GM18507 (cell line): Measurements from ENCODE around the gene RPS4Y1.
"Not testable (repeated sequence)": the region's sequence is repeated elsewhere in the genome, so short reads cannot be mapped to it uniquely, and the experiment has no call there.

Source experiments
- DNase-seq: peaks from one replicate; pipeline ENCODE4 v3.0.0; 2011; ENCODE audit warnings: low read depth; ENCODE audit not compliant: insufficient read length; ENCODE audit errors: extremely low spot score
- FAIRE-seq: peaks from 2 replicates; lab custom pipeline; 2011; peaks lifted over from hg19 to GRCh38; lab: Jason Lieb, UNC

The RPS4Y1 gene

DNA sequence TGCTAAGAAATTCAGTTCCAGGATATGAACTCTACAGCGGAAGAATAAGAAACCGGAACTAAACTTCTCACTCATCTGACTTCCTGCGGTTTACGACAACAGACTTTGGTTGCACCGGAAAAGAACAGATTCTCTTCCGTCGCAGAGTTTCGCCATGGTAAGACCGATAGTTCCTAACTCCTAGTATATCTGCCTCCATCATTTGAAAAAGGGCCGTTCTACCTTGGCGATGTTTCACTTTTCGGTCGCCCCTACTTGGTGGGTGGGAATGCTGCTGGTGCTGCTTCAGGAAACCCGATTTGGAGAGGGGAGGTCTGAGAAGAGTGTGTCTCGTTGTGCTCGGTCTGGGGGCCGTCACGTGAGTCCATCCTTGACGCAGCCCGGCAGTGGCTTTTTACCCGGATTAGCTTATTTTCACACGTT is at the start of gene RPS4Y1:
Gene RPS4Y1 (plus strand): TSS at position 132 of the 423 bp plus-strand sequence. CDS start 23 bp downstream, at position 155.
- peak; percentile 20 for DNase-seq
- peak; percentile 91 for FAIRE-seq

GRCh38 chrY:2796977-2797523 is 44.4 kb upstream of the RPS4Y1 start:
- DNase-seq (no peak), FAIRE-seq (no peak)

- FAIRE-seq: no peak
- DNase-seq: no peak
These were observed 43.4 kb upstream of the RPS4Y1 start for GRCh38 chrY:2797991-2798390.

GRCh38 chrY:2800246-2800645 is 41.2 kb upstream of the RPS4Y1 start:
- DNase-seq (no peak), FAIRE-seq (peak; percentile 29)

- not testable (repeated sequence) for FAIRE-seq, DNase-seq
These were observed 24.1 kb upstream of the RPS4Y1 start for GRCh38 chrY:2817146-2817896.

DNA sequence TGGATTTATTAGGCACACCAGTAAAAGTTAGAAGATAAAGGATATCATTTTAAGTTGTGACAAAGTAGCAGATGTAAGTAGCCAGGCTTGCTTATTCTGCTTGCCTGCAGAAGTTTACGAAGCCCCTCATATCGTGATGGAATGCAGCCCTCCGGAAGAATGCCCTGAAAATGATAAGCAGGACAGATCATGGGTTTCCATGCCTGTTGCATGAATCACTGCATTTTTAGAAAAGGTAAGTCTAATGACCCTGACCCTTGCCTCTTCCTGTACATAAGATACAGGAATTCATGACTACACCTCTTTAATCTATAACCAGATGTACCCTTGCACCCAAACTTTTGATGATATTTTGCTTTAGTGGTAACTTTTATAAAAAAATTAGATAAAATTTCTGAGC is 16.9 kb upstream of the RPS4Y1 start:
- DNase-seq (no peak), FAIRE-seq (no peak)

DNA sequence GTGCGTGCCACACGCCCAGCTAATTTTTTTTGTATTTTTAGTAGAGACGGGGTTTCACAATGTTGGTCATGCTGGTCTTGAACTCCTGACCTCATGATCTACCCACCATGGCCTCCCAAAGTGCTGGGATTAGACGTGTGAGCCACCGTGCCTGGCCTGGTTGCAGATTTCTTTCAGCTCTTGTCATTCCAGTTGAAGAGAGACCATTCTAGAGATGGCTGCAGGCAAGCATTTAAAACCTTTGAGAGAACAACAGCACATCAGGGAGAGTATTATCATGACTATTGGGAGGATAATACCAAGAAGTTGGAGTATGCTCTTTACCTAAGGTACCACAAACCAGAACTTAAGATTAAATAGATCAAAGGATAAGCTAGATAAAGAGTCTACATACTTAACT is 12.9 kb upstream of the RPS4Y1 start:
- DNase-seq (no peak), FAIRE-seq (no peak)

- FAIRE-seq: no peak
- DNase-seq: no peak
These were observed 6.2 kb upstream of the RPS4Y1 start for GRCh38 chrY:2835230-2835629.

DNA sequence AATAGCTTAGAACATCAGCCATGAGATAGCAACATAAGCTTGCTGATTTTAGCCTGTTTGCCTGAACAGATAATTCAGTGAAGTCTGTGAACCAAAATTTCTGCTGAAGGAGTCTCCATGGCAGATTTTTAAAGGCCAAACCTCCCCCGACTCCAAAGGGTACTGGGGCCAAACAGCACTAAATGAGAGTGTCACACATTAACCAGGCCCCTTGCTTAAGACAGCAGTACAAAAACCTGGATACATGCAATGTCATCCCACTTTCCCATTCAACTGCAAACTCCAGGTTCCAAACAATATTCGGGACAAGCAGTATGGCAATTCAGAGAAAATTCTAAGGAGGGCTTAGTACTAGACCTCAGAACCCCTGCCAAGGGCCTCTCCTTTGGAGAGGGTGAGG is 4.3 kb upstream of the RPS4Y1 start:
- FAIRE-seq: no peak
- DNase-seq: no peak

DNA sequence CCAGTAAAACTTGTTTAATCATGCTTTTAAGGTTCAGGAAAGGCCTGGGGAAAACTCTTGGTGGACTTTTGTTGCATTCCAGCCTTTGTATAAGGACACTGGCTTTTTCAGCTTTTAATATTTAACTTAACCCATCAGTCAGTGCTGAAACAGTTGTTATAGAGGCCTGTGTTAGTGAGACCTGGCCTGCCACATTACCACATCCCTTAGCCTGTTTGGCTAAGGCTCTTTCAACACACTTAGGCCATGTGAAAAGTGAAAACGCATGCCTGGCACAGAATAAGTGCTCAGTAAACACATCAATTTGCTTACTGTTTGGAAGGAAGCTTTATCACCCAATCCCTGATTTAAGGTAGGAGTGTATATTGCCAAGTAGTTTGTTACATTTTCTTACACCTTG is 3.5 kb upstream of the RPS4Y1 start:
- DNase-seq: no peak
- FAIRE-seq: no peak

- DNase-seq (no peak), FAIRE-seq (no peak)
These were observed 5.4 kb downstream of the RPS4Y1 start for GRCh38 chrY:2846791-2847190.

DNA sequence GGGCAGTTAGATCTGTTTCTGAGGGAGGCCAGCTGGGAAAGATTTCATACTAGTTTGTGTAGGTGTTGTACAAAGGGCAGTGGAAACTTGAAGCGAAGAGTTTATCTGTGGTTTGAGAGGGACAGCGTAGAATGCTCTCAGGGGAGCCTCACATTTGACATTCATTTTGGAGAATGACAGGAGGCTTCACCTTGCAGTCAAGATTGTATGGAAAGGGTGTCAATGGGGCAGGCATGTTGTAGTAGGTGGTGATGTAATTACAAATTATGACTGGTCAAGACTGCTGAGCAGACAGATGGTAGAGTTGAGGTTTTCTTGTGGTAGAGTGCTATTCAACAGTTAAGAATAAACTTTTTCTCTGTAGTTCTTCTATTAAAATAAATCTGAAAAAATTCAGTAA is 7.0 kb downstream of the RPS4Y1 start:
- FAIRE-seq (no peak), DNase-seq (no peak)

DNA sequence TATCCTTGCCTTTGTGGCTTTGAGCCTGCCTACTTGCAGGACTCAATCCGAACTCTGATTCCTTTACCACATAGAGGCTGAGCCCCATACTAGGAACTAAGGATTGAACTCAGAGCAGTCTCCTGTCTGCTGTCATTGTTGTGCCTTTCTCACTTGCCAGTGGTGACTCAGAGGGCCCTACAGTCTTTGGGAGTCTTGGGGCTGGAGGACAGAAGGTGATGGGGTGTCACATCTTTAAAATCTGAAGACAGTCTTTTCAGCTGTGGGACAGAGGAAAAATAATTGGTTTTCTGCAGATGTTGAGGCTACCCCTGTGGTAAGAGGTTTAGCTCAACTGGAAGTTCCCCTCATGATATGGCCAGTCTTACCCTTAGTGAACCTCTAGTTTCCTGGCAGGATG is 8.0 kb downstream of the RPS4Y1 start:
- no peak for FAIRE-seq
- no peak for DNase-seq

GRCh38 chrY:2854145-2854774 is 12.9 kb downstream of the RPS4Y1 start:
- DNase-seq (no peak), FAIRE-seq (no peak)

GRCh38 chrY:2857068-2857467 is 15.7 kb downstream of the RPS4Y1 start:
- DNase-seq: no peak
- no peak for FAIRE-seq

DNA sequence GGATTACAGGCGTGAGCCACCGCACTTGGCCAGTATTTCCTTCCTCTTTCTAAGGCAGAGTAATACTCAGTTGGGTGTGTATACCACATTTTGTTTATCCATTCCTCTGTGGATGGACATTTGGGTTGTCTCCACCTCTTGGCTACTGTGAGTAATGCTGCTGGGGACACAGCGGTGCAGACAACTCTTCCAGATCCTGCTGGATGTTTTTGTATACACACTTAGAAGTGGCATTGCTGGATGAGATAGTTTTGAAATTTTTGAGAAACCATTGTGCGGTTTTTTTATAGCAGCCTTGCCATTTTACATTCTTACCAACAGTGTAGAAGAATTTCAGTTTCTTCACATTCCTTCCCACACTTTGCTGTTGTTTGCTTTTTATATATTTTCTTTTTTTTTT is 16.3 kb downstream of the RPS4Y1 start:
- DNase-seq (no peak), FAIRE-seq (no peak)

GRCh38 chrY:2859782-2860181 is 18.4 kb downstream of the RPS4Y1 start:
- no peak for FAIRE-seq

GRCh38 chrY:2860511-2860910 is 19.1 kb downstream of the RPS4Y1 start:
- DNase-seq (no peak), FAIRE-seq (no peak)

More at GRCh38 chrY:2859782-2860181, 18.4 kb downstream of the RPS4Y1 start:
- no peak for DNase-seq

DNA sequence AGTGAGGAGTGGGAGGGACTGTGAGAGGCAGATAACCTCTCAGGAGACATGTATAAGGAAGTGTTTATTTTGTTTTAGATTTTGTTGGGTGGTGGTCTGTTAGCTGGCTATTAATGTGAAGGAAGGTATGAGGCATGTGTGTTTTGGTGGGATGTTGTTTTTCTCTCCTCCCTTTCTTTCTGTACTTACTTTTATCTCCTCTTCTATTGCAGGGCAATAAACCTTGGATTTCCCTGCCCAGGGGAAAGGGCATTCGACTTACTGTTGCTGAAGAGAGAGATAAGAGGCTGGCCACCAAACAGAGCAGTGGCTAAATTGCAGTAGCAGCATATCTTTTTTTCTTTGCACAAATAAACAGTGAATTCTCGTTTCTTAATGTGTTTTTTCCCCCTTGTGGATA is 25.2 kb downstream of the RPS4Y1 start:
- no peak for FAIRE-seq
- DNase-seq: no peak

GRCh38 chrY:2867469-2867868 is 26.1 kb downstream of the RPS4Y1 start:
- FAIRE-seq: no peak

DNA sequence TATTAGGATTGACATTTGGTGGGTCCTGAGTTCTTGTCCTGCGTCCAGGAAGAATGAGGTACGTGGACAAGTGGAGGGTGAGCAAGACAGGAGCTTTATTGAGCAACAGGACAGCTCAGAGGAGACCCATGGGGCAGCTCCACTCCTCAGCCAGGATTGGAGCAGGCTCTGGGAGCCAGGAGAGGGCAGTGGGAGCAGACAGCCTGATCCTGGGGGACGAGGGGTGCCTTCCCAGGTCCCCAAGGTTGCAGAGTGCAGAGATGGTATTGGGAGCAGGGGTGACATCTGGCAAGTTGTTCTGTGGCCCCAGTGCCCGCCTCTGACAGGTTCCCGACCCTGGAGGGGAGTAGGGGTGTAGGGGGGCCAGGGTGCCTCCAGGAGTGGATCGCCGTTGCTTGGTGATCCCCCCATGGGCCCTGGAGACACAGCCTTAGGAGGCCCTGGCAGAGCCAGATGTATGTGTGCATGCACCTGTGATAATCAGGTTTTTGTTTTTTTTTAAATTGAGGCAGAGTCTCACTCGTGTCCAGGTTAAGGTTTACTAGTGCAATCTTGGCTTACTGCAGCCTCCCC is 26.7 kb downstream of the RPS4Y1 start:
- FAIRE-seq: no peak
- no peak for DNase-seq

More at GRCh38 chrY:2867469-2867868, 26.1 kb downstream of the RPS4Y1 start:
- no peak for DNase-seq
